ENCODE data around the gene KCNA4. TPM values are rescaled to one million over a fixed set of nuclear protein-coding genes. Genes with fewer than 3 reads are reported as not detected.

The KCNA4 gene
- total and polyA plus RNA-seq, 5 donors, result 0.45 to 2.0 (median 1.3) TPM

Other genes with a start within 250 kb of the KCNA4 start
- not detected for gene FSHB, start 214.0 kb upstream of the KCNA4 start, total RNA-seq
- not detected for gene FSHB, start 214.0 kb upstream of the KCNA4 start, polyA plus RNA-seq

Data from right cardiac atrium (tissue), 5 donors.